Kidney epithelial cell (primary cell): ENCODE measurements around the gene FFAR3. TPM values are rescaled to one million over a fixed set of nuclear protein-coding genes. Genes with fewer than 3 reads are reported as not detected.
"Not testable (repeated sequence)": the region's sequence is repeated elsewhere in the genome, so short reads cannot be mapped to it uniquely, and the experiment has no call there.

Experiments
- DNase-seq: peaks from one replicate; pipeline ENCODE4 v3.0.0-alpha.2; 2010; ENCODE audit warnings: low read depth
- H3K27me3 ChIP-seq: 2 replicates; pipeline ENCODE4 v1.6.0; 2011; ENCODE audit warnings: low read length; ENCODE audit not compliant: control insufficient read depth, insufficient read depth
- H3K36me3 ChIP-seq: 2 replicates; pipeline ENCODE4 v1.5.1; 2011; ENCODE audit warnings: low read length; ENCODE audit not compliant: control insufficient read depth, insufficient read depth
- H3K4me3 ChIP-seq: 2 replicates; pipeline ENCODE4 v1.5.1; 2011; ENCODE audit warnings: low read depth, mild to moderate bottlenecking, control low read depth, low read length
- CTCF ChIP-seq: IDR thresholded peaks from 2 replicates; pipeline ENCODE4 v1.5.1; 2011; ENCODE audit warnings: mild to moderate bottlenecking, moderate library complexity, low read length, control low read depth, inconsistent platforms; ENCODE audit not compliant: insufficient read depth, poor library complexity, severe bottlenecking
- total RNA-seq: library from RNA; depleted of rRNA; stranded (reverse); fragments of >200 nt; gene quantifications from 2 replicates; pipeline ENCODE4 v1.2.3, GENCODE V29; 2015

The FFAR3 gene
- total RNA-seq, 1 donor from 2014 or later, result not detected

GRCh38 chr19:35354898-35355297 is 3.4 kb upstream of the FFAR3 start:
- H3K27me3 ChIP-seq, result peaks cover 13% of the 10 kb centered on the region
- DNase-seq, result no peak
- no peak for TF ChIP-seq CTCF
- H3K36me3 ChIP-seq, result no peaks in the 10 kb centered on the region
- H3K4me3 ChIP-seq, result no peak overlapping the region

GRCh38 chr19:35355791-35356460 is 2.3 kb upstream of the FFAR3 start:
- no peak for TF ChIP-seq CTCF

GRCh38 chr19:35358834-35359233 is 574 bp downstream of the FFAR3 start:
- not testable (repeated sequence) for DNase-seq, H3K36me3 ChIP-seq, H3K4me3 ChIP-seq, H3K27me3 ChIP-seq

More at GRCh38 chr19:35355791-35356460, 2.3 kb upstream of the FFAR3 start:
- DNase-seq, result no peak
- no peaks in the 10 kb centered on the region for H3K36me3 ChIP-seq
- H3K4me3 ChIP-seq, result no peak overlapping the region
- peaks cover 5% of the 10 kb centered on the region for H3K27me3 ChIP-seq

- H3K4me3 ChIP-seq, H3K27me3 ChIP-seq, DNase-seq, H3K36me3 ChIP-seq: not testable (repeated sequence)
Observed at GRCh38 chr19:35359395-35359794, 1.1 kb downstream of the FFAR3 start.

GRCh38 chr19:35360081-35360480 is 1.8 kb downstream of the FFAR3 start:
- DNase-seq, H3K27me3 ChIP-seq, H3K4me3 ChIP-seq, H3K36me3 ChIP-seq: not testable (repeated sequence)

- H3K36me3 ChIP-seq, result no peaks in the 10 kb centered on the region
- no peak for DNase-seq
- no peak for TF ChIP-seq CTCF
- no peaks in the 10 kb centered on the region for H3K27me3 ChIP-seq
- H3K4me3 ChIP-seq, result no peak overlapping the region
Observed at GRCh38 chr19:35360880-35361420, 2.7 kb downstream of the FFAR3 start.

- Histone ChIP-seq H3K27me3 (no peaks in the 10 kb centered on the region), H3K36me3 (no peaks in the 10 kb centered on the region), H3K4me3 (no peak overlapping the region)
- DNase-seq, result no peak
- no peak for TF ChIP-seq CTCF
Observed at GRCh38 chr19:35362261-35363000, 4.2 kb downstream of the FFAR3 start.
